ENCODE data around the gene POU2AF1.

The POU2AF1 gene

DNA sequence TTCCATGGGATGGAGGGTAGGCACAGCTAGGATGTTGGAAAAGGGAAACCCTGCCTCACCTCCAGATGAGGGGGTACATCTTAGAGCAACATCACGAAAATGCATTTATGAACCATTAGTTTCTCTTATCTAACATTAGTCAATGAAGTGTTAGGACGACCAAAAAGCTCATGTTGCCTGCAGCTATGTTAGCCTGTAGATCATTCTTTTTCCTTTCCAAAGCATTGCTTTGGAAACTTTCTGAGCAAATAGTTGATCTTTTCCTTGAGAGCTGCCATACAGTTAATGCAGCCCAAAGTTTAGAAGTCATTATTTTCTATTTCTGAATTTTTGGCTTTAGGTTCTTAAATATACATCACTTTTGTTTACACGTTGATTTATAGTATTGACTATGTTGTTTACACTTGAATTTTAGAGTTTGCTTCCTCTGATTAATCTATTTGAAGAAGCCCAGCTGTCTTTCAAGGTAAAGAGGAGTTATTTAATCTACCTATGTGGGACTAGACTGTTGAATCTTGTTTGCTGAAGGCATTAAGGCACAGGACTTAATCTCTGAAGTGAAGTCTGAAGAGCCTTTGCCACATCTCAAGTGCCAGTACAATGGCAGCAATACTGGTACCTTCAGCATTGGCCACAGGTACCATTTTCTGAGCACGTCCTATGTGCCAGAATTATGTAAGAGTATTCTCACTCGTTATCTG, 69.7 kb downstream of the POU2AF1 start:
- DNase-seq = peak; percentile 61

DNA sequence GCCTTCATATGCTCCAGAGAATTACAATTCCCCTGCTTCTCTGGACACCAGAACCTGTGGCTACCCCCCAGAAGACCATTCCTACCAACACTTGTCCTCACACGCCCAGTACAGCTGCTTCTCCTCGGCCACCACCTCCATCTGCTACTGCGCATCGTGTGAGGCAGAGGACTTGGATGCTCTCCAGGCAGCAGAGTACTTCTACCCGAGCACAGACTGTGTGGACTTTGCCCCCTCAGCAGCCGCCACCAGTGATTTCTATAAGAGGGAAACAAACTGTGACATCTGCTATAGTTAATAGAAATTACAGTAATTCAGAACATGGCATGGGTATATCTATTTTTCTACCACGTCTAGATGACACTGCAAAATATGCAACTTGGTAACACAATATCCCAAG, 70.9 kb downstream of the POU2AF1 start:
- DNase-seq = peak; percentile 89

DNA sequence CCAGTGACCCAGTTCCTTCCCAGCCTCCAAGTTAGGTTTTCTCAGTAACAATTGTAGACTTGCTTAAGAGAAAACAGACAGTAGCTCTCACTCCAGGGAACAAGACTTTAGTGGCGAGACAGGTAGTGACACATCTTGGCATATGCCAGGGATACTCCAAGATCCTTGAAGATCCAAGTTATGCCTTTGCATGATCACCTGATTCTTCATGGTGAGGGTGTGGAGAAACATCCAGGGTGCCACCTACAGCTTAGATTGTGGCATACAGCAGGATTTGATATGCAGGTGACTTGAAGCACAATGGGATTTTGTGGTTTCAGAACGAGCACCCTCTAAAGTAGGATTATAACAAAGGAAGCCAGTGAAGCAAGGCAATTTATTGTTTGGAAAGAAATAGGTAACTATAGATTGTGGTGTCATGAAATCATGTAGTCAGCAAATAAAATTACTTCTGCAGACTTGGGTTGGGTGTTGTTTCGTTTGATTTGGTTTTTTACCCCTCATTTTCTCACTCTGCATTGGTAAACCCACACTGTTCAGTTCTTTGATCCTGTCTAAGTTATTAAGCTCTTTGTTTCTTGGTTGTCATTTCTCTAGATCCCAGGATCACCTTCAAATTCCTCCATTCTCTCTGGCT, 71.5 kb downstream of the POU2AF1 start:
- peak; percentile 16 for DNase-seq

GRCh38 chr11:111306321-111306720, 72.8 kb downstream of the POU2AF1 start:
- no peak for DNase-seq

- no peak for DNase-seq
These were observed 73.2 kb downstream of the POU2AF1 start for GRCh38 chr11:111305876-111306275.

DNA sequence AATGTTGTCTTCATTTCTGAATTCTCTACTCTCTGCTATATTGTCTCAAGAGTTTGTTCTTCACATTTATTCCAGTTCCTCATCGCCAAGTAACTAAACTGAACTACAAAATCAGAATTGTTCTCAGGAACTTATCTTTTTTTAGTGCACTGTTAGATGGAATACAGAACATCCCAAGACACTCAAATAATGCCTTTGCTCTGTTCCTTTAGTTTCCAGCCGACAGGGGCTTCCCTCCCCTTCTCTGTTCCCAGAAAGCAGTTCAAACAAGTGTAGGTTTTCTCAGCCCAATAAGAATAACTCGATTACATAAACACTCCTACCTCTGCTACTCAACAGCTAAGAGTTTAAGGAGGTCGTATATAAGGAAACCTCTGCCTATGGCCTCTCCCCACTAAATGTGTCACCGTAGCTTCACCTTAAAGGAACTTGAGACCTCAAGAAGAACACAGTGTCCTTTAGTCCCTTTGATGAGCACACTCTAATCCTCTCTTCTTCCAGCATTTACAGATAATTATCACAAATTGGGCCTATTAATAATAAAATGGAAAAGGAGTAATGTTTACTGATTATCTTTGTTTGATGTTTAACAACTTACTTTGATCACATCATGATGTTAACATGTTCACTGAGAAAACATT, 73.8 kb downstream of the POU2AF1 start:
- no peak for DNase-seq

- DNase-seq = peak; percentile 65
These were observed 75.6 kb downstream of the POU2AF1 start for GRCh38 chr11:111303461-111303860.

DNA sequence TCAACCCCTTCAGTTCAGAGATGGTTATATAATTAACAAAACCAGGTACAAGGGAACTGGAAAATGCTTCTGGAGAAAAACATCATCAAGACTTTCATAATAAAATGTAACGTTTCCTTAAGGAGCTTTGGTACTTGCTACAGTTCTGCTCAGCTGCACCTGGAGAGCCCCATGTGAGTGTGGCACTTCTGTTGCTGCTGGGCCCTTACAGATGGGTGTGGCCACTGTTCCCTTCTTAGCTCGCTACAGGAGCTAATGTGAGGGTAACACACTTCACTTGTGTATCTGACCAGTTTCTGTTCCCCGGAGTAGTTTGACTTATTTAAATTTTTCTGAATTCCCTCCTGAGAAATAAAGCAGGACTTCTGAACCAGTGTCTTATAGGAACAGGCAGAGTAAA, 76.8 kb downstream of the POU2AF1 start:
- DNase-seq = peak; percentile 21

All from NCI-H524 treated with DMSO at 0.1 percent for 48 hours (cell line).